ENCODE results near the gene CIART.
A peak's percentile ranks its signal among the peaks of the same experiment; 100 is the strongest.

CIART gene

GRCh38 chr1:150268340-150268704 is 14.0 kb upstream of the CIART start:
- peak overlapping the region; percentile 78 to 98 for H3K4me3 ChIP-seq
- peak overlapping the region; percentile 89 to 97 for H3K27ac ChIP-seq
- peak; percentile 51 to 78 for DNase-seq
- no peaks in the 10 kb centered on the region for H3K9me3 ChIP-seq
- H3K27me3 ChIP-seq, result no peaks in the 10 kb centered on the region
- peaks cover 21 to 36% (median 26%) of the 10 kb centered on the region in 3 donors for H3K36me3 ChIP-seq
- intact Hi-C loops (cut with DNase I; ENCODE audit: low total_unique reads), result no loop called here
- peaks cover 0 to 37% (median 27%) of the 10 kb centered on the region in 4 donors for H3K4me1 ChIP-seq
- TF ChIP-seq CTCF (IDR thresholded peaks at IDR 0.05), result no peak

GRCh38 chr1:150268705-150269403 is 13.5 kb upstream of the CIART start, which contains the start of gene APH1A:
TSS of gene APH1A (minus strand) at chr1:150269016. CDS start at chr1:150268810, 206 bp downstream.
- no peak for TF ChIP-seq CTCF (IDR thresholded peaks at IDR 0.05)

GRCh38 chr1:150269451-150269850 is 12.9 kb upstream of the CIART start:
- Histone ChIP-seq H3K36me3 (peaks cover 21 to 29% (median 22%) of the 10 kb centered on the region in 3 donors), H3K4me3 (peak overlapping the region; percentile 78 to 98), H3K4me1 (peaks cover 0 to 45% (median 31%) of the 10 kb centered on the region in 4 donors), H3K27me3 (no peaks in the 10 kb centered on the region), H3K9me3 (no peaks in the 10 kb centered on the region), H3K27ac (peak overlapping the region; percentile 89 to 97)
- no peak for DNase-seq
- intact Hi-C loops (cut with DNase I; ENCODE audit: low total_unique reads), result no loop called here
- TF ChIP-seq CTCF (IDR thresholded peaks at IDR 0.05), result no peak

More at GRCh38 chr1:150268705-150269403, 13.5 kb upstream of the CIART start, which contains the start of gene APH1A:
- intact Hi-C loops (cut with DNase I; ENCODE audit: low total_unique reads), result no loop called here
- Histone ChIP-seq H3K36me3 (peaks cover 21 to 35% (median 26%) of the 10 kb centered on the region in 3 donors), H3K9me3 (no peaks in the 10 kb centered on the region), H3K4me3 (peak within 1 kb of the TSS; percentile 78 to 98), H3K27me3 (no peaks in the 10 kb centered on the region), H3K27ac (peak within 1 kb of the TSS; percentile 89 to 97), H3K4me1 (peaks cover 0 to 42% (median 30%) of the 10 kb centered on the region in 4 donors)
- DNase-seq, result peak; percentile 98 to 99

GRCh38 chr1:150271291-150271959 is 10.9 kb upstream of the CIART start:
- DNase-seq, result peak in 1 of 2 donors; percentile 60
- H3K36me3 ChIP-seq, result peaks cover 2 to 9% (median 7%) of the 10 kb centered on the region in 3 donors
- TF ChIP-seq CTCF (IDR thresholded peaks at IDR 0.05), result no peak
- no peaks in the 10 kb centered on the region for H3K27me3 ChIP-seq
- peaks cover 0 to 45% (median 31%) of the 10 kb centered on the region in 4 donors for H3K4me1 ChIP-seq
- H3K9me3 ChIP-seq, result no peaks in the 10 kb centered on the region
- H3K27ac ChIP-seq, result peak overlapping the region; percentile 70 to 79
- intact Hi-C loops (cut with DNase I; ENCODE audit: low total_unique reads), result no loop called here
- H3K4me3 ChIP-seq, result no peak overlapping the region

- intact Hi-C loops (cut with DNase I; ENCODE audit: low total_unique reads), result no loop called here
- Histone ChIP-seq H3K9me3 (no peaks in the 10 kb centered on the region), H3K27me3 (no peaks in the 10 kb centered on the region), H3K4me3 (peak overlapping the region; percentile 35 to 50), H3K36me3 (no peaks in the 10 kb centered on the region), H3K4me1 (peaks cover 0 to 31% (median 16%) of the 10 kb centered on the region in 4 donors), H3K27ac (peak overlapping the region; percentile 70 to 79)
- no peak for DNase-seq
- no peak for TF ChIP-seq CTCF (IDR thresholded peaks at IDR 0.05)
Observed at GRCh38 chr1:150273311-150273710, 9.0 kb upstream of the CIART start.

All from tibial artery (tissue), 4 donors.